BLaER1 treated with 17β-estradiol and CSF1 and Interleukin-3, amounts not matched to agents 10 nM and 100 nM (cell line): ENCODE results near the gene ANKRD34C.

Experiments used
- H3K27ac ChIP-seq, 11 experiments: shearing (Covaris generic); formaldehyde crosslinking; 2 replicates each; pipeline ENCODE4 v1.8.1; 2022
- H3K27me3 ChIP-seq, 11 experiments: shearing (Covaris generic); formaldehyde crosslinking; 2 replicates each; pipeline ENCODE4 v1.8.1; 2022
- H3K36me3 ChIP-seq, 11 experiments: shearing (Covaris generic); formaldehyde crosslinking; 2 replicates each; pipeline ENCODE4 v1.8.1; 2022
- H3K4me1 ChIP-seq, 10 experiments: shearing (Covaris generic); formaldehyde crosslinking; 2 replicates each; pipeline ENCODE4 v1.8.1; 2022
- H3K4me2 ChIP-seq, 11 experiments: shearing (Covaris generic); formaldehyde crosslinking; 2 replicates each; pipeline ENCODE4 v1.8.1; 2022
- H3K4me3 ChIP-seq, 10 experiments: shearing (Covaris generic); formaldehyde crosslinking; 2 replicates each; pipeline ENCODE4 v1.8.1; 2022
- H3K9ac ChIP-seq, 11 experiments: shearing (Covaris generic); formaldehyde crosslinking; 2 replicates each; pipeline ENCODE4 v1.8.1; 2022
- H3K9me3 ChIP-seq, 11 experiments: shearing (Covaris generic); formaldehyde crosslinking; replicated peaks in 1 of 11; 2 replicates each; pipeline ENCODE4 v1.8.1; 2022
- H4K20me1 ChIP-seq, 11 experiments: shearing (Covaris generic); formaldehyde crosslinking; 2 replicates each; pipeline ENCODE4 v1.8.1; 2022
- Cebpa-rat ChIP-seq, 11 experiments: shearing (Covaris generic); IDR thresholded peaks; 2 replicates each; pipeline ENCODE4 v1.8.1; 2022

Gene ANKRD34C

GRCh38 chr15:79307251-79307650 is 24.7 kb downstream of the ANKRD34C start:
- no peaks in the 10 kb centered on the region for H3K9me3 ChIP-seq
- H4K20me1 ChIP-seq: peaks cover 0 to 6% (median 0%) of the 10 kb centered on the region in 11 experiments; a peak in 5 of 22 replicates
- H3K27ac ChIP-seq: no peak overlapping the region
- H3K4me3 ChIP-seq: no peak overlapping the region
- no peak for TF ChIP-seq Cebpa-rat (IDR thresholded peaks at IDR 0.05)
- H3K36me3 ChIP-seq: 0 out of 22 replicates have a peak, but pooled peaks cover 0 to 1% (median 0%) of the 10 kb centered on the region in 11 experiments
- H3K27me3 ChIP-seq: no peaks in the 10 kb centered on the region
- no peak overlapping the region for H3K9ac ChIP-seq
- H3K4me1 ChIP-seq: peaks cover 7 to 30% (median 12%) of the 10 kb centered on the region in 10 experiments
- peak overlapping the region in 2 of 11 experiments; percentile 0 to 14; a peak in 2 of 22 replicates for H3K4me2 ChIP-seq

GRCh38 chr15:79308874-79309273 is 26.4 kb downstream of the ANKRD34C start:
- Histone ChIP-seq H3K27me3 (no peaks in the 10 kb centered on the region), H3K9me3 (0 out of 22 replicates have a peak, but pooled peaks cover 0 to under 1% (median 0%) of the 10 kb centered on the region in 11 experiments), H3K4me1 (peaks cover 20 to 39% (median 26%) of the 10 kb centered on the region in 10 experiments), H3K27ac (no peak overlapping the region), H4K20me1 (peaks cover 0 to 21% (median 12%) of the 10 kb centered on the region in 11 experiments; a peak in 8 of 22 replicates), H3K36me3 (peaks cover 12 to 18% (median 13%) of the 10 kb centered on the region in 11 experiments), H3K4me2 (peak overlapping the region in 2 of 11 experiments; percentile 17 to 24; a peak in 2 of 22 replicates), H3K9ac (no peak overlapping the region), H3K4me3 (no peak overlapping the region)
- TF ChIP-seq Cebpa-rat (IDR thresholded peaks at IDR 0.05): no peak

DNA sequence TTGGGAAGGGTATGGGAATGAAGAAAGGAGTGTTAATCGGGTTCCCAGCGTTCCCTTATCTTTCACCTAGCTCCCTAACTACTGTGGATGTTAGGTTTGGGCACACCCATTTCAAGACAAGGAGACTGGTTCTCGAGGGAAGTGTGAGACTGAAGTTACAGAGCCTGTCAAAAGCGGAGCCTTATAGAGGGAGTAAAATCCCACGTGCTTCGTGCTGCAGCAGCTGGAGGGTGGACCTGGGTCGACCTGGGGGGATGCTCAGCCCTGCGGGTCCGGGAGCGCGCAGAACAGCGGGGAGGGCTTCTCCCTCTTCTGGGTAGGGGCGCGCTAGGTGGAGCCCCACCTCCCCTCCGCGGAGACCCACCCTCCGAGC is 28.1 kb downstream of the ANKRD34C start:
- Histone ChIP-seq H3K36me3 (peaks cover 29 to 35% (median 31%) of the 10 kb centered on the region in 11 experiments), H3K9me3 (0 out of 22 replicates have a peak, but pooled peaks cover 0 to 5% (median 0%) of the 10 kb centered on the region in 11 experiments), H3K4me2 (peak overlapping the region; percentile 91 to 99 (median 96)), H3K9ac (peak overlapping the region; percentile 13 to 93 (median 85); a peak in 18 of 22 replicates), H3K4me1 (peaks cover 20 to 39% (median 32%) of the 10 kb centered on the region in 10 experiments), H4K20me1 (peaks cover 0 to 39% (median 18%) of the 10 kb centered on the region in 11 experiments; a peak in 16 of 22 replicates), H3K4me3 (peak overlapping the region; percentile 73 to 97 (median 90)), H3K27me3 (no peaks in the 10 kb centered on the region), H3K27ac (peak overlapping the region in 3 of 11 experiments; percentile 11 to 85 (median 12); a peak in 3 of 22 replicates)
- TF ChIP-seq Cebpa-rat (IDR thresholded peaks at IDR 0.05): no peak

GRCh38 chr15:79310985-79311900 is 28.7 kb downstream of the ANKRD34C start, which contains the start of gene TMED3:
TMED3 (plus strand) TSS chr15:79311112; CDS start chr15:79311250, 138 bp downstream.
- peaks cover 0 to 45% (median 25%) of the 10 kb centered on the region in 11 experiments; a peak in 18 of 22 replicates for H4K20me1 ChIP-seq
- H3K36me3 ChIP-seq: peaks cover 35 to 41% (median 37%) of the 10 kb centered on the region in 11 experiments
- H3K4me1 ChIP-seq: peaks cover 20 to 39% (median 32%) of the 10 kb centered on the region in 10 experiments
- H3K27me3 ChIP-seq: no peaks in the 10 kb centered on the region
- H3K9me3 ChIP-seq: 0 out of 22 replicates have a peak, but pooled peaks cover 0 to 5% (median 0%) of the 10 kb centered on the region in 11 experiments
- H3K4me2 ChIP-seq: peak within 1 kb of the TSS; percentile 91 to 99 (median 96)
- H3K27ac ChIP-seq: peak within 1 kb of the TSS; percentile 66 to 90 (median 83)
- peak within 1 kb of the TSS; percentile 73 to 97 (median 90) for H3K4me3 ChIP-seq
- H3K9ac ChIP-seq: peak within 1 kb of the TSS; percentile 80 to 93 (median 86)
- no peak for TF ChIP-seq Cebpa-rat (IDR thresholded peaks at IDR 0.05)

GRCh38 chr15:79311901-79312553 is 29.5 kb downstream of the ANKRD34C start:
- peak overlapping the region; percentile 66 to 90 (median 83); a peak in 21 of 22 replicates for H3K27ac ChIP-seq
- H3K4me3 ChIP-seq: peak overlapping the region; percentile 73 to 97 (median 90)
- H3K4me2 ChIP-seq: peak overlapping the region; percentile 91 to 99 (median 96)
- H3K4me1 ChIP-seq: peaks cover 20 to 39% (median 32%) of the 10 kb centered on the region in 10 experiments
- no peaks in the 10 kb centered on the region for H3K27me3 ChIP-seq
- TF ChIP-seq Cebpa-rat (IDR thresholded peaks at IDR 0.05): no peak
- H3K36me3 ChIP-seq: peaks cover 43 to 49% (median 45%) of the 10 kb centered on the region in 11 experiments
- 0 out of 22 replicates have a peak, but pooled peaks cover 0 to 5% (median 0%) of the 10 kb centered on the region in 11 experiments for H3K9me3 ChIP-seq
- H4K20me1 ChIP-seq: peaks cover 5 to 53% (median 28%) of the 10 kb centered on the region in 11 experiments; a peak in 19 of 22 replicates
- peak overlapping the region; percentile 80 to 93 (median 86) for H3K9ac ChIP-seq

GRCh38 chr15:79314186-79314585 is 31.7 kb downstream of the ANKRD34C start:
- Histone ChIP-seq H3K4me2 (peak overlapping the region in 6 of 11 experiments; percentile 6 to 96 (median 58); a peak in 7 of 22 replicates), H3K4me3 (no peak overlapping the region), H3K9me3 (peaks cover 0 to 15% (median 2%) of the 10 kb centered on the region in 11 experiments; a peak in 4 of 22 replicates), H3K36me3 (peaks cover 65 to 71% (median 67%) of the 10 kb centered on the region in 11 experiments), H3K27me3 (no peaks in the 10 kb centered on the region), H3K27ac (no peak overlapping the region), H4K20me1 (peaks cover 11 to 75% (median 42%) of the 10 kb centered on the region in 11 experiments; a peak in 19 of 22 replicates), H3K9ac (no peak overlapping the region), H3K4me1 (peaks cover 16 to 39% (median 22%) of the 10 kb centered on the region in 10 experiments)
- TF ChIP-seq Cebpa-rat (IDR thresholded peaks at IDR 0.05): no peak

- Histone ChIP-seq H3K4me2 (peak overlapping the region in 2 of 11 experiments; percentile 95; a peak in 1 of 22 replicates), H3K4me3 (no peak overlapping the region), H3K27ac (no peak overlapping the region), H3K9ac (no peak overlapping the region), H3K27me3 (no peaks in the 10 kb centered on the region), H4K20me1 (peaks cover 11 to 81% (median 48%) of the 10 kb centered on the region in 11 experiments; a peak in 19 of 22 replicates), H3K9me3 (peaks cover 0 to 16% (median 4%) of the 10 kb centered on the region in 11 experiments; a peak in 6 of 22 replicates), H3K4me1 (peaks cover 15 to 39% (median 22%) of the 10 kb centered on the region in 10 experiments), H3K36me3 (peaks cover 71 to 77% (median 73%) of the 10 kb centered on the region in 11 experiments)
- TF ChIP-seq Cebpa-rat (IDR thresholded peaks at IDR 0.05): no peak
Measured at GRCh38 chr15:79314811-79315210, 32.3 kb downstream of the ANKRD34C start.
